A549 (cell line): ENCODE data around the gene FOXC2. TPM values are rescaled to one million over a fixed set of nuclear protein-coding genes. Genes with fewer than 3 reads are reported as not detected.
A peak's percentile ranks its signal among the peaks of the same experiment; 100 is the strongest.

Experiments
- BHLHE40 ChIP-seq: IDR thresholded peaks from 2 replicates; pipeline ENCODE4 v1.6.1; 2012; ENCODE audit warnings: low read depth, low read length, inconsistent platforms
- CBX2 ChIP-seq: fragments of 200-600 bp; sonication (generic); IDR thresholded peaks from 2 replicates; pipeline ENCODE4 v1.6.1; 2016; ENCODE audit warnings: low read depth, mild to moderate bottlenecking, borderline replicate concordance
- CEBPB ChIP-seq, 2 experiments: fragments of >200 bp in 1 of 2; sonication (Bioruptor Twin) in 1 of 2; formaldehyde crosslinking in 1 of 2; IDR thresholded peaks; 2 replicates each; pipeline ENCODE4 v1.6.1; 2012 to 2016
- CHD2 ChIP-seq: fragments of 150-350 bp; IDR thresholded peaks from 2 replicates; pipeline ENCODE4 v1.6.1; 2014; ENCODE audit warnings: low read length; ENCODE audit not compliant: partially characterized antibody
- EHF ChIP-seq: fragments of 250-450 bp; sonication (Bioruptor Pico); IDR thresholded peaks from 2 replicates; pipeline ENCODE4 v1.5.0; 2020; ENCODE audit warnings: mild to moderate bottlenecking
- ELK1 ChIP-seq: fragments of 150-350 bp; IDR thresholded peaks from 2 replicates; pipeline ENCODE4 v1.6.1; 2014; ENCODE audit warnings: low read depth, mild to moderate bottlenecking, low read length
- FOSL2 ChIP-seq, 2 experiments: fragments of 450-650 bp in 1 of 2; fragments of >200 bp in 1 of 2; sonication (Bioruptor Twin) in 1 of 2; formaldehyde crosslinking; IDR thresholded peaks; 2 replicates each; pipeline versions ENCODE4 v1.5.0 to v1.6.1; 2016 to 2020; ENCODE audit warnings: mild to moderate bottlenecking in 1 of 2, moderate library complexity in 1 of 2
- GATA3 ChIP-seq: IDR thresholded peaks from 2 replicates; pipeline ENCODE4 v1.6.1; 2012; ENCODE audit warnings: borderline replicate concordance
- HOXA7 ChIP-seq: fragments of 250-450 bp; sonication (Bioruptor Pico); IDR thresholded peaks from 2 replicates; pipeline ENCODE4 v1.5.0; 2020; ENCODE audit warnings: mild to moderate bottlenecking, moderate library complexity
- HOXB5 ChIP-seq: fragments of 250-450 bp; sonication (Bioruptor Pico); IDR thresholded peaks from 2 replicates; pipeline ENCODE4 v1.5.0; 2020; ENCODE audit warnings: mild to moderate bottlenecking, moderate library complexity
- JUN ChIP-seq, 2 experiments: fragments of >200 bp; sonication (Bioruptor Twin); formaldehyde crosslinking; IDR thresholded peaks; 2 replicates in 1 of 2; 3 replicates in 1 of 2; pipeline ENCODE4 v1.6.1; 2016 to 2017
- KDM5A ChIP-seq: fragments of 200-600 bp; sonication (generic); IDR thresholded peaks from 2 replicates; pipeline ENCODE4 v1.6.1; 2016; ENCODE audit warnings: antibody characterized with exemption, mild to moderate bottlenecking
- MAFK ChIP-seq: fragments of 450-650 bp; IDR thresholded peaks from 2 replicates; pipeline ENCODE4 v1.6.1; 2014; ENCODE audit not compliant: partially characterized antibody
- NFE2L2 ChIP-seq: fragments of 150-350 bp; conservative IDR thresholded peaks from 2 replicates; pipeline ENCODE4 v1.6.1; 2014; ENCODE audit warnings: low read length
- NPAS2 ChIP-seq: fragments of 250-450 bp; sonication (Bioruptor Pico); IDR thresholded peaks from 2 replicates; pipeline ENCODE4 v1.8.0; 2022; ENCODE audit warnings: mild to moderate bottlenecking, moderate library complexity, borderline replicate concordance
- NR3C1 ChIP-seq: fragments of >200 bp; sonication (Bioruptor Twin); formaldehyde crosslinking; IDR thresholded peaks from 3 replicates; pipeline ENCODE4 v1.6.1; 2017
- PHF8 ChIP-seq: fragments of 200-600 bp; sonication (generic); IDR thresholded peaks from 2 replicates; pipeline ENCODE4 v1.6.1; 2016; ENCODE audit warnings: low read depth, mild to moderate bottlenecking, antibody characterized with exemption, moderate library complexity, borderline replicate concordance
- POLR2A ChIP-seq: IDR thresholded peaks from 2 replicates; pipeline ENCODE4 v1.6.1; 2012; ENCODE audit warnings: mild to moderate bottlenecking, low read length
- RCOR1 ChIP-seq: fragments of 150-350 bp; IDR thresholded peaks from 2 replicates; pipeline ENCODE4 v1.6.1; 2014; ENCODE audit warnings: antibody characterized with exemption, low read length, low read depth
- REST ChIP-seq: fragments of 200-600 bp; sonication (generic); IDR thresholded peaks from 2 replicates; pipeline ENCODE4 v1.6.1; 2016; ENCODE audit warnings: antibody characterized with exemption, mild to moderate bottlenecking, moderate library complexity
- SREBF2 ChIP-seq: fragments of 450-650 bp; IDR thresholded peaks from 2 replicates; pipeline ENCODE4 v1.6.1; 2014; ENCODE audit warnings: mild to moderate bottlenecking, moderate library complexity
- TFCP2L1 ChIP-seq: fragments of 250-450 bp; sonication (Bioruptor Pico); IDR thresholded peaks from 2 replicates; pipeline ENCODE4 v1.5.0; 2021; ENCODE audit warnings: mild to moderate bottlenecking
- TP53 ChIP-seq: fragments of 250-450 bp; sonication (Bioruptor Pico); IDR thresholded peaks from 2 replicates; pipeline ENCODE4 v1.5.0; 2021; ENCODE audit warnings: mild to moderate bottlenecking, moderate library complexity
- ZFP36 ChIP-seq: fragments of 450-650 bp; IDR thresholded peaks from 2 replicates; pipeline ENCODE4 v1.6.1; 2014; ENCODE audit warnings: borderline replicate concordance; ENCODE audit not compliant: partially characterized antibody
- ZSCAN20 ChIP-seq: fragments of 250-450 bp; sonication (Bioruptor Pico); IDR thresholded peaks from 2 replicates; pipeline ENCODE4 v1.8.0; 2022; ENCODE audit warnings: mild to moderate bottlenecking, moderate library complexity
- polyA plus RNA-seq, 4 experiments: library from polyadenylated mRNA; depleted of rRNA in 3 of 4; stranded (reverse); fragments of >200 nt; fragmentation: RNase III in 1 of 4; extraction: RNeasy Plus Mini Kit Qiagen cat#74134 plus additional on column Dnase treatment in 1 of 4; gene quantifications; 2 replicates in 3 of 4; 3 replicates in 1 of 4; pipeline ENCODE4 v1.2.3, GENCODE V29; 2011 to 2017
- TF ChIP-seq, protein P1 (sequence below): fragments of 250-450 bp; sonication (Bioruptor Pico); IDR thresholded peaks from 2 replicates; pipeline ENCODE4 v1.5.0; 2021; ENCODE audit warnings: mild to moderate bottlenecking, moderate library complexity, borderline replicate concordance
- TF ChIP-seq, protein P2 (sequence below): IDR thresholded peaks from 2 replicates; pipeline ENCODE4 v1.6.1; 2012
- TF ChIP-seq, protein P3 (sequence below): fragments of >200 bp; sonication (Bioruptor Twin); formaldehyde crosslinking; IDR thresholded peaks from 2 replicates; pipeline ENCODE4 v1.6.1; 2016
- TF ChIP-seq, protein P4 (sequence below): fragments of >200 bp; sonication (Bioruptor Twin); formaldehyde crosslinking; IDR thresholded peaks from 3 replicates; pipeline ENCODE4 v1.6.1; 2016
- TF ChIP-seq, protein P5 (sequence below): IDR thresholded peaks from 2 replicates; pipeline ENCODE4 v1.6.1; 2012
- TF ChIP-seq, protein P6 (sequence below): fragments of 250-450 bp; sonication (Bioruptor Pico); IDR thresholded peaks from 2 replicates; pipeline ENCODE4 v1.5.0; 2020; ENCODE audit warnings: low read depth, mild to moderate bottlenecking, moderate library complexity
- TF ChIP-seq, protein P7 (sequence below): fragments of 450-650 bp; IDR thresholded peaks from 2 replicates; pipeline ENCODE4 v1.6.1; 2014; ENCODE audit warnings: antibody characterized with exemption

FOXC2 gene
- polyA plus RNA-seq, 2 of the 4 experiments (the other 2 are of a cell fraction): 0.06 to 0.28 TPM

- no peak for TF ChIP-seq CBX2
- peak; percentile 64; the same call in 1 of the 2 replicates for TF ChIP-seq FOSL2 (IDR thresholded peaks at IDR 0.05)
- peak; percentile 83 for TF ChIP-seq FOSL2 (CRISPR knock-in tag; IDR thresholded peaks at IDR 0.05)
- TF ChIP-seq TFCP2L1 (CRISPR knock-in tag): no peak
- TF ChIP-seq HOXA7 (CRISPR knock-in tag): no peak
- TF ChIP-seq, protein P1, sequence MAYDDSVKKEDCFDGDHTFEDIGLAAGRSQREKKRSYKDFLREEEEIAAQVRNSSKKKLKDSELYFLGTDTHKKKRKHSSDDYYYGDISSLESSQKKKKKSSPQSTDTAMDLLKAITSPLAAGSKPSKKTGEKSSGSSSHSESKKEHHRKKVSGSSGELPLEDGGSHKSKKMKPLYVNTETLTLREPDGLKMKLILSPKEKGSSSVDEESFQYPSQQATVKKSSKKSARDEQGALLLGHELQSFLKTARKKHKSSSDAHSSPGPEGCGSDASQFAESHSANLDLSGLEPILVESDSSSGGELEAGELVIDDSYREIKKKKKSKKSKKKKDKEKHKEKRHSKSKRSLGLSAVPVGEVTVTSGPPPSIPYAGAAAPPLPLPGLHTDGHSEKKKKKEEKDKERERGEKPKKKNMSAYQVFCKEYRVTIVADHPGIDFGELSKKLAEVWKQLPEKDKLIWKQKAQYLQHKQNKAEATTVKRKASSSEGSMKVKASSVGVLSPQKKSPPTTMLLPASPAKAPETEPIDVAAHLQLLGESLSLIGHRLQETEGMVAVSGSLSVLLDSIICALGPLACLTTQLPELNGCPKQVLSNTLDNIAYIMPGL (CRISPR knock-in tag): no peak
- TF ChIP-seq, protein P2, sequence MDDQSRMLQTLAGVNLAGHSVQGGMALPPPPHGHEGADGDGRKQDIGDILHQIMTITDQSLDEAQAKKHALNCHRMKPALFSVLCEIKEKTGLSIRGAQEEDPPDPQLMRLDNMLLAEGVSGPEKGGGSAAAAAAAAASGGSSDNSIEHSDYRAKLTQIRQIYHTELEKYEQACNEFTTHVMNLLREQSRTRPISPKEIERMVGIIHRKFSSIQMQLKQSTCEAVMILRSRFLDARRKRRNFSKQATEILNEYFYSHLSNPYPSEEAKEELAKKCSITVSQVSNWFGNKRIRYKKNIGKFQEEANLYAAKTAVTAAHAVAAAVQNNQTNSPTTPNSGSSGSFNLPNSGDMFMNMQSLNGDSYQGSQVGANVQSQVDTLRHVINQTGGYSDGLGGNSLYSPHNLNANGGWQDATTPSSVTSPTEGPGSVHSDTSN: no peak
- TF ChIP-seq NR3C1: no peak
- TF ChIP-seq, protein P3, sequence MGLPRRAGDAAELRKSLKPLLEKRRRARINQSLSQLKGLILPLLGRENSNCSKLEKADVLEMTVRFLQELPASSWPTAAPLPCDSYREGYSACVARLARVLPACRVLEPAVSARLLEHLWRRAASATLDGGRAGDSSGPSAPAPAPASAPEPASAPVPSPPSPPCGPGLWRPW: no peak
- TF ChIP-seq REST: no peak
- TF ChIP-seq GATA3: peak; percentile 70; the same call in 1 of the 2 replicates
- peak; percentile 34 to 82; a peak in 3 of 4 replicates for TF ChIP-seq CEBPB (IDR thresholded peaks at IDR 0.05)
- no peak for TF ChIP-seq ZSCAN20 (CRISPR knock-in tag)
- peak; percentile 50 for TF ChIP-seq MAFK
- TF ChIP-seq NPAS2: no peak
- no peak for TF ChIP-seq HOXB5 (CRISPR knock-in tag)
- no peak for TF ChIP-seq KDM5A
- TF ChIP-seq CHD2: no peak
- TF ChIP-seq, protein P4, sequence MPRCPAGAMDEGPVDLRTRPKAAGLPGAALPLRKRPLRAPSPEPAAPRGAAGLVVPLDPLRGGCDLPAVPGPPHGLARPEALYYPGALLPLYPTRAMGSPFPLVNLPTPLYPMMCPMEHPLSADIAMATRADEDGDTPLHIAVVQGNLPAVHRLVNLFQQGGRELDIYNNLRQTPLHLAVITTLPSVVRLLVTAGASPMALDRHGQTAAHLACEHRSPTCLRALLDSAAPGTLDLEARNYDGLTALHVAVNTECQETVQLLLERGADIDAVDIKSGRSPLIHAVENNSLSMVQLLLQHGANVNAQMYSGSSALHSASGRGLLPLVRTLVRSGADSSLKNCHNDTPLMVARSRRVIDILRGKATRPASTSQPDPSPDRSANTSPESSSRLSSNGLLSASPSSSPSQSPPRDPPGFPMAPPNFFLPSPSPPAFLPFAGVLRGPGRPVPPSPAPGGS: peak; percentile 57; the same call in 1 of the 3 replicates
- TF ChIP-seq TP53 (CRISPR knock-in tag): no peak
- no peak for TF ChIP-seq RCOR1
- no peak for TF ChIP-seq NFE2L2
- TF ChIP-seq, protein P5, sequence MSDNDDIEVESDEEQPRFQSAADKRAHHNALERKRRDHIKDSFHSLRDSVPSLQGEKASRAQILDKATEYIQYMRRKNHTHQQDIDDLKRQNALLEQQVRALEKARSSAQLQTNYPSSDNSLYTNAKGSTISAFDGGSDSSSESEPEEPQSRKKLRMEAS: peak; percentile 66; the same call in 1 of the 2 replicates
- TF ChIP-seq, protein P6, sequence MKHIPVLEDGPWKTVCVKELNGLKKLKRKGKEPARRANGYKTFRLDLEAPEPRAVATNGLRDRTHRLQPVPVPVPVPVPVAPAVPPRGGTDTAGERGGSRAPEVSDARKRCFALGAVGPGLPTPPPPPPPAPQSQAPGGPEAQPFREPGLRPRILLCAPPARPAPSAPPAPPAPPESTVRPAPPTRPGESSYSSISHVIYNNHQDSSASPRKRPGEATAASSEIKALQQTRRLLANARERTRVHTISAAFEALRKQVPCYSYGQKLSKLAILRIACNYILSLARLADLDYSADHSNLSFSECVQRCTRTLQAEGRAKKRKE (CRISPR knock-in tag): no peak
- TF ChIP-seq JUN (IDR thresholded peaks at IDR 0.05): no peak; a peak in 1 of 5 replicates
- TF ChIP-seq BHLHE40: no peak
- TF ChIP-seq PHF8: no peak
- TF ChIP-seq POLR2A: no peak
- TF ChIP-seq EHF (CRISPR knock-in tag): no peak
- TF ChIP-seq, protein P7, sequence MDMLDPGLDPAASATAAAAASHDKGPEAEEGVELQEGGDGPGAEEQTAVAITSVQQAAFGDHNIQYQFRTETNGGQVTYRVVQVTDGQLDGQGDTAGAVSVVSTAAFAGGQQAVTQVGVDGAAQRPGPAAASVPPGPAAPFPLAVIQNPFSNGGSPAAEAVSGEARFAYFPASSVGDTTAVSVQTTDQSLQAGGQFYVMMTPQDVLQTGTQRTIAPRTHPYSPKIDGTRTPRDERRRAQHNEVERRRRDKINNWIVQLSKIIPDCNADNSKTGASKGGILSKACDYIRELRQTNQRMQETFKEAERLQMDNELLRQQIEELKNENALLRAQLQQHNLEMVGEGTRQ: no peak
- no peak for TF ChIP-seq ELK1
- TF ChIP-seq SREBF2: no peak
- no peak for TF ChIP-seq ZFP36
These were observed 24.0 kb downstream of the FOXC2 start (continued) for GRCh38 chr16:86590501-86591144.
